Endothelial cell of umbilical vein (primary cell): ENCODE measurements around the gene SLC7A8. TPM values are rescaled to one million over a fixed set of nuclear protein-coding genes. Genes with fewer than 3 reads are reported as not detected.

ENCODE experiments used
- BruUV-seq: library from RNA; stranded (reverse); fragments of 400-500 nt; replicated peaks from 2 replicates; lab custom pipeline; 2021; lab: Mats Ljungman, UMichigan
- CTCF ChIA-PET: fragments of 300-600, 350-600 bp; sonication (Branson Sonifier 250); formaldehyde crosslinking; loops from one replicate; lab custom pipeline; 2021; ENCODE audit warnings: antibody characterized with exemption, inconsistent platforms; lab: Charles Lee
- POLR2A ChIA-PET: fragments of 300-600, 350-600 bp; sonication (Branson Sonifier 250); formaldehyde crosslinking; loops from one replicate; lab custom pipeline; 2021; ENCODE audit warnings: antibody characterized with exemption, inconsistent platforms; lab: Charles Lee
- DNase-seq: peaks from one replicate; pipeline ENCODE4 v3.0.0-alpha.2; 2011; ENCODE audit warnings: low read depth, low spot score
- FAIRE-seq: peaks from 2 replicates; lab custom pipeline; 2011; peaks lifted over from hg19 to GRCh38; lab: Jason Lieb, UNC
- H2AFZ ChIP-seq: 2 replicates; pipeline ENCODE4 v1.6.0; 2012; ENCODE audit warnings: low read depth, low read length, control low read depth, inconsistent platforms
- H3K27ac ChIP-seq: 2 replicates; pipeline ENCODE4 v1.5.1; 2011; ENCODE audit warnings: low read depth, mild to moderate bottlenecking, control low read depth, low read length, moderate library complexity; ENCODE audit not compliant: insufficient read depth
- H3K27me3 ChIP-seq, 2 experiments: 2 replicates each; pipeline versions ENCODE4 v1.6.0 to v1.6.1; 2011; ENCODE audit warnings: low read length in 2 of 2, mixed read lengths in 1 of 2; ENCODE audit not compliant: control insufficient read depth in 2 of 2, insufficient read depth in 2 of 2
- H3K36me3 ChIP-seq, 2 experiments: 2 replicates in 1 of 2; 3 replicates in 1 of 2; pipeline ENCODE4 v1.5.1; 2011; ENCODE audit warnings: low read length in 2 of 2, mild to moderate bottlenecking in 1 of 2, moderate library complexity in 1 of 2; ENCODE audit not compliant: control insufficient read depth in 2 of 2, insufficient read depth in 2 of 2; ENCODE audit errors: extremely low read depth in 1 of 2
- H3K4me1 ChIP-seq: 3 replicates; pipeline ENCODE4 v1.5.1; 2011; ENCODE audit warnings: mild to moderate bottlenecking, low read length; ENCODE audit not compliant: control insufficient read depth, insufficient read depth; ENCODE audit errors: extremely low read depth
- H3K4me2 ChIP-seq: 2 replicates; pipeline ENCODE4 v1.6.1; 2011; ENCODE audit warnings: low read length, control low read depth, mixed read lengths; ENCODE audit not compliant: insufficient read depth
- H3K4me3 ChIP-seq, 3 experiments: fragments of 200-600 bp in 1 of 3; sonication (generic), shearing (Covaris generic) in 1 of 3; replicated peaks in 1 of 3; 2 replicates each; pipeline ENCODE4 v1.5.1; 2011 to 2016; ENCODE audit warnings: control low read depth in 3 of 3, low read length in 3 of 3, mild to moderate bottlenecking in 2 of 3, inconsistent platforms in 1 of 3, low read depth in 1 of 3, moderate library complexity in 1 of 3; ENCODE audit not compliant: insufficient read depth in 1 of 3
- H3K79me2 ChIP-seq: 2 replicates; pipeline ENCODE4 v1.6.0; 2012; ENCODE audit warnings: low read length, inconsistent platforms; ENCODE audit not compliant: control insufficient read depth, insufficient read depth
- H3K9ac ChIP-seq: replicated peaks from 2 replicates; pipeline ENCODE3; 2011; ENCODE audit warnings: low read length, control low read depth; ENCODE audit not compliant: insufficient read depth; ENCODE audit errors: extremely low read depth
- H3K9me1 ChIP-seq: replicated peaks from 3 replicates; pipeline ENCODE4 v1.6.0; 2011; ENCODE audit warnings: mild to moderate bottlenecking, low read length; ENCODE audit not compliant: control insufficient read depth, insufficient read depth; ENCODE audit errors: extremely low read depth
- H3K9me3 ChIP-seq: replicated peaks from 2 replicates; pipeline ENCODE4 v1.5.1; 2012; ENCODE audit warnings: low read length, inconsistent platforms; ENCODE audit not compliant: control insufficient read depth, insufficient read depth
- H4K20me1 ChIP-seq: replicated peaks from 2 replicates; pipeline ENCODE3; 2011; ENCODE audit warnings: mild to moderate bottlenecking, low read length; ENCODE audit not compliant: control insufficient read depth, insufficient read depth; ENCODE audit errors: extremely low read depth
- EZH2 ChIP-seq: IDR thresholded peaks from 2 replicates; pipeline ENCODE4 v1.6.1; 2012; ENCODE audit warnings: borderline replicate concordance, low read depth, mild to moderate bottlenecking, moderate library complexity, low read length, inconsistent platforms; ENCODE audit not compliant: severe bottlenecking
- FOS ChIP-seq: IDR thresholded peaks from 2 replicates; pipeline ENCODE4 v1.6.1; 2011; ENCODE audit warnings: mild to moderate bottlenecking, low read length, moderate library complexity, borderline replicate concordance; ENCODE audit not compliant: insufficient read depth
- GATA2 ChIP-seq: IDR thresholded peaks from 2 replicates; pipeline ENCODE4 v1.7.0; 2011; ENCODE audit warnings: low read depth, mild to moderate bottlenecking, moderate library complexity, mixed read lengths, low read length; ENCODE audit not compliant: insufficient read length, insufficient read depth
- JUN ChIP-seq: IDR thresholded peaks from 2 replicates; pipeline ENCODE4 v1.6.1; 2011; ENCODE audit warnings: borderline replicate concordance, low read depth; ENCODE audit not compliant: insufficient read length, insufficient read depth
- MYC ChIP-seq: IDR thresholded peaks from one replicate; pipeline ENCODE4 v1.6.1; 2011; ENCODE audit warnings: mild to moderate bottlenecking, low read depth, low read length
- POLR2A ChIP-seq: IDR thresholded peaks from 2 replicates; pipeline ENCODE4 v1.6.1; 2012; ENCODE audit warnings: low read depth, mild to moderate bottlenecking, control low read depth, low read length
- POLR2AphosphoS5 ChIP-seq: IDR thresholded peaks from 2 replicates; pipeline ENCODE4 v1.6.1; 2012; ENCODE audit warnings: low read depth, mild to moderate bottlenecking, control low read depth, low read length, moderate library complexity; ENCODE audit not compliant: insufficient read depth
- dilution Hi-C: fragments of 300-500 bp; cut with MboI; formaldehyde crosslinking; loops from one replicate; pipeline ENCODE4 v1.15.0; 2019; ENCODE audit warnings: low sequenced_read_pairs; ENCODE audit not compliant: extremely low pct_ligation_motif_present
- intact Hi-C: fragments of 100-400 bp; cut with micrococcal nuclease; formaldehyde crosslinking; loops from one replicate; pipeline ENCODE4 v1.10.0; 2022
- polyA plus RNA-seq, 4 experiments: library from polyadenylated mRNA; depleted of rRNA in 3 of 4; stranded (reverse) in 3 of 4; unstranded in 1 of 4; fragments of >200 nt; gene quantifications; 2 replicates each; pipeline versions ENCODE4 v1.2.1 to v1.2.3, GENCODE V29; 2011 to 2012; ENCODE audit warnings: missing spikeins in 1 of 4
- total RNA-seq: library from RNA; stranded (reverse); gene quantifications from 2 replicates; pipeline ENCODE4 v1.2.3, GENCODE V29; 2021
- TF ChIP-seq, protein P1 (sequence below): IDR thresholded peaks from 2 replicates; pipeline ENCODE4 v1.6.1; 2011; ENCODE audit not compliant: insufficient read depth, insufficient read length
- TF ChIP-seq, protein P2 (sequence below), 2 donors: IDR thresholded peaks; 1 replicate in 1 of 2; 2 replicates in 1 of 2; pipeline ENCODE4 v1.5.1; 2011; ENCODE audit warnings: low read length in 2 of 2, mild to moderate bottlenecking in 2 of 2, moderate library complexity in 2 of 2, control low read depth in 1 of 2, inconsistent platforms in 1 of 2, low read depth in 1 of 2; ENCODE audit not compliant: insufficient read depth in 1 of 2; ENCODE audit errors: extremely low read depth in 1 of 2

The SLC7A8 gene
- total and polyA plus RNA-seq, 2 donors (not counting 3 experiments of a cell fraction or from before 2014, with no cell fraction given): 0.76 to 1.1 TPM

DNA sequence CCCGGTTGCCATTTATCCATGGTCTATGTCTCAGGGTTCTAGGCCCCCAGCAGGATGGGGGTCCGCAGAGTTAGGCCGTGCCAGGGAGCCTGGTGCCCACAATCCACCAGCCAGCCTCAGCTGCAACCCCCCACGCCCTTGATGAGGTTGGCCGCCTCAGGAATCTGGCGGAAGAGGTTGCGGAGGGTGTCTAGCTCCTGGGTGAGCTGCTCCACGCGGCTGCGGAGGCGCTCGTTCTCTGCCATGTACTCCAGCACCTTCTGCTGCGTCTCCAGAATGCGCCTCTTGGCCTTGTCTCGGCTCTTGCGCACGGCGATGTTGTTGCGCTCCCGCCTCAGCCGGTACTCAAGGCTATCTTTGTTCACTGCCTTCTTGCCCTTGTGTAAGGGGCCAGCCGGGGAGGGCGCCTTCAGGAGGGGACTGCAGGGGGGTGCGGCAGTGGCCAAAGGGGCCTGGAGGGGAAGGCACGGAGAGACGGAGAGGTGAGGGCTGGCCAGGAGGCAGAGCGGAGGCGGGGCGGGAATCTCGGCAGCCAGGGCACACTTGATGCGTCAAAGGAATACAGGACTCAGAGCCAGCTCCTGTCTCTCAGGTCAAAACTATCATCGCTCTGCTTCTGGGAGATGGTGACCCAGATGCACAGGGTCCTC, 66.0 kb downstream of the SLC7A8 start:
- Histone ChIP-seq H3K27me3 (no peaks in the 10 kb centered on the region), H3K4me1 (peaks cover 26% of the 10 kb centered on the region), H3K79me2 (no peaks in the 10 kb centered on the region), H3K4me2 (no peak overlapping the region), H4K20me1 (no peaks in the 10 kb centered on the region), H3K9me3 (no peaks in the 10 kb centered on the region), H3K27ac (no peak overlapping the region), H3K36me3 (no peaks in the 10 kb centered on the region), H3K9me1 (no peaks in the 10 kb centered on the region), H2AFZ (no peak overlapping the region), H3K9ac (no peak overlapping the region), H3K4me3 (no peak overlapping the region)
- BruUV-seq: no TSS peak
- FAIRE-seq: no peak
- TF ChIP-seq FOS (no peak), JUN (no peak), POLR2AphosphoS5 (no peak), GATA2 (no peak), MYC (no peak), EZH2 (no peak), POLR2A (no peak)
- TF ChIP-seq, protein P1, sequence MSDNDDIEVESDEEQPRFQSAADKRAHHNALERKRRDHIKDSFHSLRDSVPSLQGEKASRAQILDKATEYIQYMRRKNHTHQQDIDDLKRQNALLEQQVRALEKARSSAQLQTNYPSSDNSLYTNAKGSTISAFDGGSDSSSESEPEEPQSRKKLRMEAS: no peak
- TF ChIP-seq, protein P2, sequence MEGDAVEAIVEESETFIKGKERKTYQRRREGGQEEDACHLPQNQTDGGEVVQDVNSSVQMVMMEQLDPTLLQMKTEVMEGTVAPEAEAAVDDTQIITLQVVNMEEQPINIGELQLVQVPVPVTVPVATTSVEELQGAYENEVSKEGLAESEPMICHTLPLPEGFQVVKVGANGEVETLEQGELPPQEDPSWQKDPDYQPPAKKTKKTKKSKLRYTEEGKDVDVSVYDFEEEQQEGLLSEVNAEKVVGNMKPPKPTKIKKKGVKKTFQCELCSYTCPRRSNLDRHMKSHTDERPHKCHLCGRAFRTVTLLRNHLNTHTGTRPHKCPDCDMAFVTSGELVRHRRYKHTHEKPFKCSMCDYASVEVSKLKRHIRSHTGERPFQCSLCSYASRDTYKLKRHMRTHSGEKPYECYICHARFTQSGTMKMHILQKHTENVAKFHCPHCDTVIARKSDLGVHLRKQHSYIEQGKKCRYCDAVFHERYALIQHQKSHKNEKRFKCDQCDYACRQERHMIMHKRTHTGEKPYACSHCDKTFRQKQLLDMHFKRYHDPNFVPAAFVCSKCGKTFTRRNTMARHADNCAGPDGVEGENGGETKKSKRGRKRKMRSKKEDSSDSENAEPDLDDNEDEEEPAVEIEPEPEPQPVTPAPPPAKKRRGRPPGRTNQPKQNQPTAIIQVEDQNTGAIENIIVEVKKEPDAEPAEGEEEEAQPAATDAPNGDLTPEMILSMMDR (IDR thresholded peaks at IDR 0.05; ENCODE audit: extremely low read depth in 1 of 2, insufficient read depth in 1 of 2, low read depth in 1 of 2, low read length in 2 of 2): no peak
- DNase-seq: no peak
- POLR2A ChIA-PET: no interaction called here
- CTCF ChIA-PET: interaction anchor here (1.5 kb wide), 1 partner anchor 70 kb away, joined by 3 read pairs; no protein-coding TSS in a partner anchor
- dilution Hi-C loops (no loop called here), intact Hi-C loops (no loop called here)
